GM18507 (cell line): Measurements from ENCODE around the gene NRSN1.
A peak's percentile ranks its signal among the peaks of the same experiment; 100 is the strongest.

Experiments used
- DNase-seq: peaks from one replicate; pipeline ENCODE4 v3.0.0; 2011; ENCODE audit warnings: low read depth; ENCODE audit not compliant: insufficient read length; ENCODE audit errors: extremely low spot score
- FAIRE-seq: peaks from 2 replicates; lab custom pipeline; 2011; peaks lifted over from hg19 to GRCh38; lab: Jason Lieb, UNC

The NRSN1 gene, protein sequence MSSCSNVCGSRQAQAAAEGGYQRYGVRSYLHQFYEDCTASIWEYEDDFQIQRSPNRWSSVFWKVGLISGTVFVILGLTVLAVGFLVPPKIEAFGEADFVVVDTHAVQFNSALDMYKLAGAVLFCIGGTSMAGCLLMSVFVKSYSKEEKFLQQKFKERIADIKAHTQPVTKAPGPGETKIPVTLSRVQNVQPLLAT

DNA sequence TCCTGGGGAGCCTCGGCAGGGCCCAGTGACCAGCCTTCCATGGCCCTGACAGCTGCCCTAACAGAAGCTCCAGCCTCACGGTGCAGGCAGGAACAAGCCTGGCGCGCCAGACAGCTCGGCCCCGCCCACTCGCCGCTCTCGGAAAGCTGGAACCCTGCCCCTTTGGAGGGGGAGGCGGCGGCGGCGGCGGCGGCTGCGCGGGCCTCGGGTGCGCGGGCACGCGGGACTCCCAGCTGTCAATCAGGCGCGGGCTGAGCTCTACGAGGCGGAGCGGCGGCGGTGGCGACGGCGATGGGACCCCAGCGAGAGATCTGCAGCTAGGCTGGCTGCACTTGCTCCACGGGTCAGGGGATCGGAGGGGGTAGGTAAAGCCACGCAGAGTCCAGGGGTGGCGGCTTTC, at the start of gene NRSN1:
NRSN1 (plus strand) TSS at position 236 of the 400 bp plus-strand sequence. CDS start 8,113 bp downstream, outside the sequence.
- DNase-seq (no peak), FAIRE-seq (no peak)

DNA sequence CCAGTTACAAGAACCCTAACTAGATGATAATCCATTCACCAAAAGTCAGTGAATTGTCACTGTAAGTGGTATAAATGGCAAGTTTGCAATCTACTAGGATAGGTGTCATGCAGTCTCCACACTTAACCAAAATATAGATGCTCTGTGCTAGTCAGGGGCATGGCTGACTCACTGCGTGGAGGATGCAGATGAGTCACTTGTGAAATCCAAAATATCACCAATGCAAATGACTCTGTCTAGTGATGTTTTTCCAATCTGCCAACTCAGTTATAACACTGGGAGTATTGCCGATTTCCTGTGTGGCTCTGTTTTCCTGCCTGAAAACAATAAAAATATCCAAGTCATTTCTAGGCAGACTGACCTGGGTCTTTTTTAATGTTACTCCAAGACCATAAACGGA, 47.8 kb upstream of the NRSN1 start:
- DNase-seq (no peak), FAIRE-seq (no peak)

DNA sequence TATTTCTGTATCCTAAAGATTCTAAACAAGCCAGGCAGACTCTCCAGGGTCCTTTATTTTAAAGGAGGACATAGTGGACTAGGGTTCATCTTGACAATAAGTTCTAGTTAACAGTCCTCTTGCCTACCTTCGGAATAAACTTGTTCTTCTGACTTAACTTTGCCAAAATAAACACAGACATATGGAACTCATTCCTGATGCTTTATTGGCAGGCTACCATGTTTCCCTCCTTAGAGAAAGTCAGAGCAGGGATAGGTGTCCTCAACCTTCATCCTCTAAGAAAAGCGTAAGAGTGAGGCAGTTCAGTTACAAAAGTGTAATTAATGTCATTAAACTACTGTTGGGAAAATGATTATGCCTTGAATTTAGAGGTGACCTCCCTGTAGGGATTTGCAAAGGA, 46.9 kb upstream of the NRSN1 start:
- no peak for DNase-seq
- no peak for FAIRE-seq

DNA sequence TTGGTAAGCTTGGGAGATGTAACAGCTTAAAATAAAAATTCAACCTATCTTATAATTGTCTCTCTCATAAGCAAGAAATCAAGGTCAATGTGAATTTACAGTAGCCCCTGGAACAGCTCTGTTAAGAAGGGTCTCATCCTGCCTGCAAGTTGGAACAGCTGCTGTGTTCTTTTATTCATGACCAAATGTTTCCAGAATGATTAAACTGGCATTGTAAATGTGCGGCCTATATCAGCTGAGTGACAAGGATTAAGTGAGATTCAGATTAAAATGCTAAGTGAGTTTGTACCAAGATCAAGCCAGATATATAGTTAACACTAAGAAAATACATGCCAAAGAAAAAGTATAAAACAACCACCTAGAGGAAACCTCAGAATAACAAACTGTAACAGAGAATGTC, 45.3 kb upstream of the NRSN1 start:
- DNase-seq (no peak), FAIRE-seq (no peak)

DNA sequence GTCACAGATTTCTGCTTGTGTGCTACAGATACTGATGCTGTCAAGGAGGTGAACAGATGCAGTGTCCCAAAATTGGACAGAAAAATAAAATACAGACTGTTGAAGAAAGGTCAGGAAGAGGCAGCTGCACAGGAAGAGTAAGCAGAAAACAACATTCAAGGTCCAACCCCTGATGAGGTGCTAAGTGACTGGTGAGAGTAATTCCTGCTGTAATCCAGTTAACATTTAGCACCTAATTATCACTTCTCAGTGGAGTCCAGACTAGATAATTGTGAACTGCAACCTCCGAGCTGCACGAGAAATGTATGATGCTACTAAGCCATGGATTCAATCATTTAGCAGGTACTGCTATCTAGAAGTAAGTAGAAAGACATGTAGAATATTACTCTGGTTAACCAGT, 36.3 kb upstream of the NRSN1 start:
- no peak for DNase-seq
- no peak for FAIRE-seq

DNA sequence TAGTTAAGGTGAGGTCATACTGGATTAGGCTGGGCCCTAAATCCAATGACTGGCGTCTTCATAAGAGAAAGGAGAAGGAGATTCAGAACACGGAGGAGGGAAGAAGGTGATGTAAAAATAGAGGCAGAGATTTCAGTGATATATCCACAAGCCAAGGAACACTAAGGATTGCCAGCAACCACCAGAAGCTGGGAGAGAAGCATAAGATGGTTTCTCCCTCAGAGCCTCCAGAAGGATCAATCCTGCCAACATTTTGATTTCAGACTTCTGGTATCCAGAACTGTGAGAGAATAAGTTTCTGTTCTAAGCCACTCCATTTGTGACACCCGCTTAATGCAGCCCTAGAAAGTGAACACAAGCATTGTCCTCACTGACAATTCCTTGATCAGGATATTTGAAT, 33.6 kb upstream of the NRSN1 start:
- FAIRE-seq (no peak), DNase-seq (no peak)

DNA sequence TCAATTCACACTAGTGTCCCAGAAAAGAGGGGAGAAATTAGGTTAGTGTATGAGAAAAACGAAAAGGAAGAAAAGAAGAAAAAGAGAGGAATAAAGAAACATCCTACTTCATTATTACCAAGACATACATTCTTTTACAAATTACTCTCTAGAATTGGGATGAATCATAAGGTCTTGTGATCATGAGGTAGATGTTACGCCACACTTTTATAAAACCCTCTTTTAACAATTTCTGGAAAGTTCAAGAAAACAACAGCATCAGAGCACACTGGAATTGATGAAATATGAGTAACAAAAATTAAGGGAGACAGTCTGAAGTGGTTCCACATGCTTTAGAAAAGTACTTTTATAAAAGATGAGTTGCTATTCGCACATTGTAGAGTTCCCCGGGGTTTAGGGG, 32.6 kb upstream of the NRSN1 start:
- FAIRE-seq (no peak), DNase-seq (no peak)

DNA sequence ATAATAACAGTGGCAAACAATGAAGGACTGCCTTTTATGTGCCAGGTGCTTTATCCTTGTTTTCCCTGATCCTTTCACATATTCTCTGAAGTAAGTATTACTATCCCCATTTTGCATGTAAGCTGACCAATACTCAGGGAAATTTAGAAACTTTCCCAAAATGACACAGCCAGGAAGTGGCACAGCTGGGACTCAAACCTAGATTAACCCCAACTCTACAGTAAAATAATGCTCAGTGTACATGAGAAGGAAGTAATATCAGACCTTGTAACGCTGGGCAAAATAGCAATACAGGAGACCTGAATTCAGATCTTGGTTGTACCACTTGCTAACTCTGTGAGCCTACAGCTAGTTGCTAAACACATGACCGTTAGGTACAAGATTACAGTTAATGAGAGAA, 26.8 kb upstream of the NRSN1 start:
- no peak for FAIRE-seq
- DNase-seq = no peak

DNA sequence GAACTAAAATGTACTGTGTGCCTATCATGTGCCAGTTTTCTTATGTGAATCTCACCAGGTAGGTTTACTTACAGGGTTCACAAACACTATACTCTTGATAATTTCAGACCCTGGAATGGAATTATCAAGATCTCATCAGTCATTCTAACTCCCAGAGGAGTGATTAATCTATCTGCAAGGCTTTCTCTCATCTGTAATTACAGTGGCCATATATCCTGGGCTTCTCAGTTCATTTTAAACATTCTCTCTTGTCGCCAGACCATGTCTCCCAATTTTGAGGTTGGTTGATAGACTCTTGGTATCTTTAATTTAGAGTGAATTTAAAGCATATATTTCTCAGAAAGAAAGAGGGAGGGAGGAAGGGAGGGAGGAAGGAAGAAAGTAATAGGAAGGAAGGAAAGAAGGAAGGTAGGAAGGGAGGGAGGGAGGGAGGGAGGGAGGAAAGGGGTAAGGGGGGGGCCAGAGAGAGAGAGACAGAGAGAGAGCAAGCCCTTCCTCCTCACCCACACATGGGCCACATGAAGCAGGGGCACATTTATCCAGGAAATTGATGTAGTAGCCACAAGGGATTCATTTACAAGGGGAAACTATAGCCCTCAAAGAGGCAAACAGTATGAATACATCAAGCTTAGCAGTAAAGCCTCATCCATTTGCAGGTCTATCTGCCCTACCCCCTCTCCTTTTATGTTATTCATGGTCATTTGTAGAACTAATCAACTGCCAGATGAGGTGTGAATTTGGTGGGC, 25.8 kb upstream of the NRSN1 start:
- FAIRE-seq = no peak
- no peak for DNase-seq

DNA sequence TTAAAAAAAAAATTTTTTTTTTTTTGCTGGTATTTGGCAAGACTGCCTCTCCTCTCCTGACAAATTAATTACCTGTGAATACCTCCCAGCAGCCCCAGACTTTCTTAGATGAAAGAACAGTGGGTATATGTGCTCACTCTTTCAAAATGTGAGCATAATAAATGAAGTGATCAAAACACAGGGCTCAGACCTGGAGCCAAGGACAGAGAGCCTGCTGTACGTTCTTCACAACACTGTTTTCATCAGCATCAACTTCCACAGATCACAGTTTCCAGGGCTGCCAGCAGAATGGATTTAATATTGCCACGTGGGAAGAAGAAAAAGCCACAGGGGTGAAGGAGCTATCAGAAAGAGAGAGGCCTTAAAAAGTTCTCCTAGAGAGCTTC, 25.3 kb upstream of the NRSN1 start:
- FAIRE-seq = no peak
- no peak for DNase-seq

DNA sequence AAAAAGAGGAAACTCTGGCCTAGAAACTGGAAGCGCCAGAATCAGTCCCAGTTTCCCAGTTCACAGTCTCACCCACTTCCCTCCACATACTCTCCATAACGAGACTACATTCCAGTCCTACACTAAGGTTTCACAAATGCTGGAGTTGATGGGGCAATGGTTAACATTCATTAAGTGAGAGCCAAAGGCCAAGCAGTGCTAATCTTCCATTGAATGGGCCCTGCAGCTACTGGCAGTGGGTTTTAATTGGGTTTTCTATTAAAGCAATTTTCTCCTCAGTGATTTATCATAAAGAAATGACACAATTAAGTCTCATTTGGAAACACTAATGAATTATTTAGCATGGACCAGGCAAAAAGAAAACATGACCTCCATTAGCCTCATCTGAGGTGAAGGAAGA, 20.8 kb upstream of the NRSN1 start:
- DNase-seq (no peak), FAIRE-seq (no peak)

DNA sequence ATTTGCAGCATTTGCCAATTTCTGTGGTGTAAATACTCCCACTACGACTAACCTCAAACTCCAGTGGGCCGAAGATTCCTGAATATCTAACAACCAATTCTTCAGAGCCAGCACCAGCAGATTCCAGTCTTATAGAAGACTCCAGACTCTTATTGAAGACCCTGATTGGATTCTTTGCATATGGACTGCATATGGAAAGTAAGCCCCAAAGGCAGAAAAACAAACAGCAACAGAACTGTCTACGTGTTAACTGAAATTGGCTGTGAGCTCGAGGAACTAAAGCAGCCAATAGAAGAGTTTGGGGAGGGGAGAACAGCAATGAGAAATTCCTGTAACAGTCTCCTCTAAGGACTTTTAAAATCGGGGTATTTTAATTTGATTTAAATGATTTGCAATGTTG, 19.7 kb upstream of the NRSN1 start:
- no peak for DNase-seq
- no peak for FAIRE-seq

DNA sequence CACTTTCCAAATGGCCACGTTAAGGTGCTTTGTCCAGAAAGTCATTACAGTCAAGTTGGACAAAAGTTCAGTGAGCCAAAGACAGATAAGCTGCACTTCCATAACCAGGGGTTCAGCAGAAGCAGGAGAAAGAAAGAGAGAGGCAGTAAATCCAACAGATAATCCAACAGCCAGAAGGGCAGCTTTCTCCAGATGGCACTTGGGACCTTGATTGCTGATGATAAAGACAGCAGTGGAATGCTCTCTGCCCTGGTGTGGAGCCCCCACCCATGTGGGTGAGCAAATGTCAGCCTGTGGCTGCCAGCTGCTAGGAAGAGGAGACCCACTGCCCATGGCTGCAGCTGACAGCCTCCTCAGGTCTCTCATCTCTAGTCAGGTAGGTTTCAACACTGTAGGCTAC, 18.7 kb upstream of the NRSN1 start:
- FAIRE-seq = no peak

DNA sequence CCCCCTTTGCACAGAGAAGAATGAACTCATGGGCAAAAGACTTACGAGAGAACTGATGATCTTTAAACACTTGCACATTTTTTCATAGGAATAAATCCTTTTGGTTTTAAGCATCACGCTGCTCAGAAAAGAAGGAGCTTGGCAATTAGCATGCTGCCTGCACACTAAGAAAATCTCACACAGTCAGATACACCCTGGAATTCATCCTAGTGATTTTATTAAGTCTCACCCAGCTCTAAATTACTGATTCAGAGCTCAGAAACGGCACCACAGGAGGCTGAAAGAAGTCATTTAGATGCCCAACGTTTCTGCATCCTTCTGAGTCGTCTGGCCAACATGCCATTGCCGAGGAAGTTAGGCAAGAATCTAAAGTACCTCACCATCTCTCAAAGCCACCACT, 18.0 kb upstream of the NRSN1 start:
- FAIRE-seq (no peak), DNase-seq (no peak)

More for the DNA sequence above, 18.7 kb upstream of the NRSN1 start:
- DNase-seq = no peak

DNA sequence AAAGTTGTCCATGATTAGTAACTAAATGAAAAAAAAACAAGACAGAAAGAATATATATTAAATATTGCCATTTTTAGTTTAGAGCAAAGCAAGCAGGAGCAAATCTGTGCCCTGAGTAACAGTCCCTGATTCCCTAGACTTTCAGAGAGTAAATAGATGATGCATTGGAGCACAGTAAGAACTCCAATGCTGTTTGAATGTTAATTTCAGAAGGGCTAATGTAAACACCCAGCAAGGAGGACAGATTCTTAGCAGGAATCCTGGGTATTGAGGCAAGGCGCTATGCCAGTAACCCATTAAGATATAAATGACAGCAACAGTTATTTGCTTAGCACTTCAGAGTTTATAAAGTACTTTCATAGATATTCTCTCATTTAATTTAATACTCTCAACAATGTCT, 15.6 kb upstream of the NRSN1 start:
- FAIRE-seq (no peak), DNase-seq (no peak)

DNA sequence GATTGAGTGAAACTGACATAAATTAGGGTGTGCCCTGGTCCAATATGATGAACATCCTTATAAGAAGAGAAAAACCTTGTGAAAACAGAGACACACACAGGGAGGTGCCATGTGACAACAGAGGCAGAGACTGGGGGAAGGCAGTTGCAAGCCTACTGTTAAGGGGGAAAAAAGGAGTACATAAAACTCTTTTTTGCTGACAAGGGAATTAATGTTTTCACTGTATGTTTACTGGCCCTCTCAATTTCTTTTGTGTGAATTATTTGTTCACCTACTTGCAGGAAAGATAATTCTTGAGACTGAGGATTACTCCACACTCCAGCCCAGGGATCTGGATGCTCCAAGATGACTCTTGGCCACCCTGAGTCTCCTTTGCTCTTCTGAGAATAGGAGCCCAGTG, 12.1 kb upstream of the NRSN1 start:
- FAIRE-seq (no peak), DNase-seq (no peak)

DNA sequence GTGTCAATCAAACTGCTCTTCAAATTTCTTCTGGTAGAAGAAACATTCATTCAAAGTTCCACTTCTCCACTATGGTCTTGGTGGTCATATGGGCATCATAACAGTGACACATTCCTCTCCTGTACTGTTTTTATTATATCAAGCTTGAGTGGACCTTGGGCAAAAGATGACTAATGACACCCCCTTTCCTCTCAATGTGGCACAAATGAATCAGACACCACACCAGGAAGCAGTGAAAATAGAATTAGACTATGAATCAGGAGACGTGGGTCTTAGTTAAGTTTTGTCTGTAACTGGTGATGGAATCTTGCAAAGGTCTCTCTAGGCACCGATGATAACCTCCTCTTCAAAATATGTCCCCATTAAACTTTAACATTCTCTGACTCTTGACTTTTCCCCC, 9.0 kb upstream of the NRSN1 start:
- DNase-seq = no peak

DNA sequence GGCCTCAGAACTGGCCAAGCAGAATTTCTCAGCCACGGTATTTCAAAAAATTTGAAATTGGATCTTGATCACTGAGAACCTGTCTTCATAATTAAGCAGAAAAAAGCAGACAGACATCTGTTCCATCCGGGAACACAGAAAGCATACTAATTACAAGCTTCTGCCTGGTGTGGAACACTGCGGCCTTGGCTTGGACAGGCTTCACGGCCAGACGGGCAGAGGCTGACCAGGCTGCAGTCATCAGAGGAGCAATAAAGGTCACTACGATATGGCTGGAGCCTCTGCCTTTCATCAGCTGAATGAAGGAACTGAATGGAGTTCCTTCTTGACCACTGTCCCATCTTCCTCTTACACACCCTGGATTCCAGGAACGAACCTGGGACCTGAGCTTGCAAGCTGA, 3.9 kb upstream of the NRSN1 start:
- DNase-seq (no peak), FAIRE-seq (no peak)

More for the DNA sequence above, 9.0 kb upstream of the NRSN1 start:
- no peak for FAIRE-seq

DNA sequence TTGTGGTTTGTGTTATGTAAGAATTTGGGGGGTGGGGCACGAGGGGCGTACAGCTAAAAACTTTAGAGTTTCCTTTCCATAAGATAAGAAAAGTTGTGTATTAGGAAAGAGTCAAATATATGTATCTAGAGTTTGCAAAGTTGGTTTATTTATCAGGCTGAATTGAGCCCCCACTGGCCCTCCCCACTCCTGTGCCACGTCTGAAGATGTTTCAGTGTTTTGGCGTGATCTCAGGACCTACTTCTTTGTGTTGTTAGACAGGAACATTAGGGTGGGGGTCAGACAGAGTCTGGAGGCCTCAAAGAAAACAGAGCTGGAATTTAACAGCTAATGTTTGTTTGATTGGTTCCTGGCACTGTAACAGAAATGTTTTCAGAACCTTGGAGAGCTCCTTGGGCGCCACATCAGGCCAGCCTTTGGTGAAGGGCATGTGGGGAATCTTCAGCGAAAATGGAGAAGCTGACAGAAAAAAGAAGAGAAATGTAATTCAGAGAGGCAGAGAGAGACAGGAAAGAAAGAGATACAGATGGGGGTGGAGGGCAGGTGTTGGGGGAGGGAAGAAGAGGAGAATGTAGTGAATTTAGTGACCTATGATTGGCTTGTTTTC, 674 bp downstream of the NRSN1 start:
- no peak for FAIRE-seq
- peak; percentile 15 for DNase-seq

DNA sequence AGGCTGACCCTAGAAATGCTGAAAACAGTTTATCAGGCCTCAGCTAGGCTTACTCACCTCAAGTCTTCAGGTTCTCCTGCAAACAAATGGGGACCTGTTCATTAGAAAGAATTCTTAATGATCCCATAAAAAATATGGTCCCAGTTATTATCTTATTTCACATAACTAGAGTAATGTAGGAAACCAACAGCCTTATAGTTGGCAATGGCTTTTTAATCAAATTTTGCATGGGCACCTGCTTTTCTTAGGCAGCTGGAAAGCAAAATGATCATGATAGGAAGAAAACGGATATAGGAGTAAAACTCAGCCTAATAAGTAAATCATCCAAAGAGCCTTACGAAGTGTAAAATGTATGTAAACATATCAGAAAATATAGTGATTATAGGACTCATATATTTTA, 1.3 kb downstream of the NRSN1 start:
- no peak for DNase-seq
- FAIRE-seq = no peak

DNA sequence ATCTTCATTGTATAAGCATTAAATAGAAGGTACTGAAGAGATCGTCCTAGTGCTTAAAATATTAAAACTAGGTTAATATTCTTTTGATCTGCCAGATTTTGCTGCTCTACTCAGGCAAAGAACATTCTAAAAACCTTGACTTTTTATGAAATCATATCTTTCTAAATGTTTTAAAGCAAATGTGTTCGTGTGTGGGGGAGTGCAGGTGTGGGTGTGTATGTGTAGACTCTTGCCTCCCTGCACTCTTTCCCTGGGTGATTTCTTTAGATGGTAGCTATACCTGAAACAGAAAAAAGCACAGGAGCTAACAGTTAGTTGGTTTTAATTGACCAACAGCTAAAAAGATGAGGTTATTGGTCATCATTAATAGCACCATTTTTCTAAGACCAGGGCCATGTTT, 5.7 kb downstream of the NRSN1 start:
- no peak for DNase-seq
- no peak for FAIRE-seq
